Measurements from ENCODE around the gene PHYKPL.

The PHYKPL gene

GRCh38 chr5:178187014-178187413 is 45.6 kb downstream of the PHYKPL start, which contains the start of gene GMCL2:
GMCL2 (minus strand) TSS chr5:178187371; CDS start chr5:178187299, 72 bp downstream.
- DNase-seq (ENCODE audit: low spot score): no peak

- no peak for DNase-seq (ENCODE audit: low spot score)
Observed at GRCh38 chr5:178186427-178186826, 46.2 kb downstream of the PHYKPL start.

DNA sequence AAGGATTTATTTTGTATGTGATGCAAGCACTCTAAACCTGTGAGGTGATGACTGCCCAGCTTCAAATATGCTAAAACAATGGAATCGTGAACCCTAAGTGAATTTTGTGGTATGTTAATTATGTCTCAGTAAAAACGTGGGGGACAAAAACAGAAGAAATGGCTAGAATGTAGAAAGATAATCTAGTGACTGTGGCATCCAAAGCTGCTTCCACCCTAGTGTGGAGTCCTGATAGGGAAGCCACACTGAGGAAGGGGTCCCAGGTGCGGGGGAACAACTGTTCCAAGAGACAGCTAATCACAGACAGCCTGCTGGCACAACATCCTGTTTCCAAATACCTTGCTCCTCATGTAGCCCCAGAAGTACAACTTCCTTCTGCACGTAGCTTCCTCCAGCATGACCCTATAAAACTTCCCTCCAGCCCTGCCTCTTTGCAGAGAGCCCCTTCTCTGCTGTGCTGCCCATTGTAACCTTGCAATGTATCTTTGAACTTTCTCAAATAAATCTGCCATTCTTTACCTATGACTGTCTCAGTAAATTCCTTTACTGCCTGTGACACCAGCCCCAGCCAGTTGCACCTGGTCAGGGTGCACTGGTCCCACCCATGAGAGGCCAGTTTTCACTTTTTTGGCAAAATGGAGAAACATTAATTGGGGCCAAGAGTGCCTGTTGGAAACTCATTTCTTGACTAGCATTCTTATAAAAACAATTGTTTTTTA is 50.3 kb downstream of the PHYKPL start:
- DNase-seq (ENCODE audit: low spot score): no peak

- DNase-seq (ENCODE audit: low spot score): no peak
Observed at GRCh38 chr5:178180141-178180863, 52.3 kb downstream of the PHYKPL start.

- no peak for DNase-seq (ENCODE audit: low spot score)
Observed at GRCh38 chr5:178177569-178177968, 55.0 kb downstream of the PHYKPL start.

- DNase-seq (ENCODE audit: low spot score): no peak
Observed at GRCh38 chr5:178176791-178177190, 55.8 kb downstream of the PHYKPL start.

DNA sequence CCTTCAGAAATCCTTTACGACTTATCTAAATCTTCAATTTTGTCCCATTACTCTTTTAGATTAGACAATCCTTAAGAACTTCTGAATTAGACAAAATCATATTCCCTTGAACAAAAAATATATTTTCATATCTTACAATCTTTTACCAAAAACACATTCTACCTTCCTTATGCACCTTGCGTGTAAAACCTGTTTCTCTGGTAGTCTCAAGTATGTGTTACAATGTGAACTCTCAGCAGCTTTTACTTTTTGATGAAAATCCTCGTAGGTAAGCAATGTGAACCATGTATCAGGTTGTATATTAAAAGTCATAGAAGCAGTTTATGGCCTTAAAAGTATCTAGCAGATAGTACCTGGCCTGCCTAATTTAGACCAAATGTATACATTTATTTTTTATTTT is 58.1 kb downstream of the PHYKPL start:
- DNase-seq (ENCODE audit: low spot score): no peak

GRCh38 chr5:178170455-178170854 is 62.1 kb downstream of the PHYKPL start:
- no peak for DNase-seq (ENCODE audit: low spot score)

- DNase-seq (ENCODE audit: low spot score): no peak
Observed at GRCh38 chr5:178165581-178165980, 67.0 kb downstream of the PHYKPL start.

- DNase-seq (ENCODE audit: low spot score): peak; percentile 87
Observed at GRCh38 chr5:178163772-178164735, 68.5 kb downstream of the PHYKPL start.

DNA sequence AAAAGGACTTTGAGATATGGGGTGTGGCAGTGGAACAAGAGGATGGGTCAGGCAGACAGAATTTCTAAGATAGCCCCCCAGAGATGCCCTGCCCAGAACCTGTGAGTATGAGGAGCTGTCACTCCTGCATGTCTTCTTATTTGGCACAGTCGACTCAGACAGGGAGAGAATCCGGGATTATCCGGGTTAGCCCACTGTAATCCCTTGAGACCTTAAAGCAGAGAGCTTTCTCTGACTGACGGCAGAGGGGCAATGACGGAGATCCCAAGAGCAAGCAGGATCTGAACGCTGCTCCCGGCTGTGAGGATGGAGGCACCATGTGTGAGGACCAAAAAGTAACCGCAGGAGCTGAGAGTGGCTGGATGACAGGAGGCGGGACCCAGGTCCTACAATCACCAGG is 70.1 kb downstream of the PHYKPL start:
- no peak for DNase-seq (ENCODE audit: low spot score)

- no peak for DNase-seq (ENCODE audit: low spot score)
Observed at GRCh38 chr5:178160176-178160575, 72.4 kb downstream of the PHYKPL start.

Data from CD4-positive, alpha-beta T cell treated with Interleukin-6 at 100 ng/mL for 8 hours (primary cell).